ENCODE results near the gene RNF43. TPM values are rescaled to one million over a fixed set of nuclear protein-coding genes. Genes with fewer than 3 reads are reported as not detected.
A peak's percentile ranks its signal among the peaks of the same experiment; 100 is the strongest.
"Not testable (repeated sequence)": the region's sequence is repeated elsewhere in the genome, so short reads cannot be mapped to it uniquely, and the experiment has no call there.

Gene RNF43
- polyA plus RNA-seq, 12 donors: 0.08 to 16.0 (median 0.15) TPM; not detected in 2

- DNase-seq: no peak
Observed at GRCh38 chr17:58410714-58411407, 6.5 kb downstream of the RNF43 start.

GRCh38 chr17:58409432-58409831 lies 7.9 kb downstream of the RNF43 start:
- no peak for DNase-seq

DNA sequence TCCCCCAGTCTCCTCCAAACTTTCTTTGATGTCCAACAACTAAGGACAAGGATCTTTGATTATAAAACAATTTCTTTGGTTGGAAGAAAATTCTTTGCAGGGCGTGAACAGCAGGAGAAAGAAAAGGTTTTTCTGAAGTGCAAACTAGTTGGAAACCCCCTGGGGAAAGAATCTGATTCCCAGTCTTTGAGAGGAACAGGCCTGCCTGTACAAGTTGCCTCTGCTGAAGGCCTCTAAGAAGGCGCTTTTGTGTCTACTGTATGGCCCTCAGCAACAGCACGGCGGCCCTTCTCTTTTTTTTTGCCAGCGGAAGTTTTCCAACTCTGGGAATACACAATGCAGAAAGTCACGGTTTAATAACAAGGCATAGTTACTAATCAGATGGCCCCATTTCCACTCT lies 14.0 kb downstream of the RNF43 start:
- DNase-seq: no peak

- no peak for DNase-seq
Observed at GRCh38 chr17:58402679-58403078, 14.7 kb downstream of the RNF43 start.

GRCh38 chr17:58402047-58402446 lies 15.3 kb downstream of the RNF43 start:
- no peak for DNase-seq

DNA sequence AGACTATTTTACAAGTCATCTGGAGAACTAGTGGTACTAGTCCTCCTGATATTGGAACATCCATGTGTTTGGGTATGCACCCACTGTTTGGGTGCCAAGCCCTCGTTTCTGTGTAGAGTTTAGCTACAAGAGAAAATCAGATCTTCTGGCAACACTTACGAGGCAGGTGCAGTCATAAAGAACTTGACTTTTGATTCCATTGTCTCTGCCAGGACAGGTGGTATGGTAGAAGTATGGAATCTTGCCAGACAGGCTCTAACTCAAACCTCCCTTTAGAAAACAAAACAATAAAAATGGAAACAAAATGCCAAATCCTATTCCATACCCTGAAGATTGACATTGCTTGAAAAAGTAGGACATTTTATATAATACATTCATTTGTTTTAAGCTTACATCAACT lies 16.0 kb downstream of the RNF43 start:
- no peak for DNase-seq

- DNase-seq: no peak
Observed at GRCh38 chr17:58400826-58401225, 16.5 kb downstream of the RNF43 start.

GRCh38 chr17:58399974-58400373 lies 17.4 kb downstream of the RNF43 start:
- DNase-seq: no peak

GRCh38 chr17:58398574-58399266 lies 18.6 kb downstream of the RNF43 start:
- no peak for DNase-seq

DNA sequence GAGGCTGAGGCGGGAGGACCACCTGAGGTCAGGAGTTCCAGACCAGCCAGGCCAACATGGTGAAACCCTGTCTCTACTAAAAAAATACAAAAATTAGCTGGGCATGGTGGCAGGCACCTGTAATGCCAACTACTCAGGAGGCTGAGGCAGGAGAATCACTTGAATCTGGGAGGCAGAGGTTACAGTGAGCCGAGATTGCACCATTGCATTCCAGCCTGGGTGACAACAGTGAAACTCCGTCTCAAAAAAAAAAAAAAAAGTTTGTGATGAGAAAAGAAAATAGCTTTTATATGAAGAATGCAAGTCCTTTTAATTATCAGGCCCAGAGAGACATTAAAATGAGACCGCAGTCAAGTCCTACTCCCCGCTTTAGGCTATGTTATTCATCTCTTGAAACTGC lies 19.9 kb downstream of the RNF43 start:
- not testable (repeated sequence) for DNase-seq

GRCh38 chr17:58396173-58396572 lies 21.2 kb downstream of the RNF43 start:
- no peak for DNase-seq

DNA sequence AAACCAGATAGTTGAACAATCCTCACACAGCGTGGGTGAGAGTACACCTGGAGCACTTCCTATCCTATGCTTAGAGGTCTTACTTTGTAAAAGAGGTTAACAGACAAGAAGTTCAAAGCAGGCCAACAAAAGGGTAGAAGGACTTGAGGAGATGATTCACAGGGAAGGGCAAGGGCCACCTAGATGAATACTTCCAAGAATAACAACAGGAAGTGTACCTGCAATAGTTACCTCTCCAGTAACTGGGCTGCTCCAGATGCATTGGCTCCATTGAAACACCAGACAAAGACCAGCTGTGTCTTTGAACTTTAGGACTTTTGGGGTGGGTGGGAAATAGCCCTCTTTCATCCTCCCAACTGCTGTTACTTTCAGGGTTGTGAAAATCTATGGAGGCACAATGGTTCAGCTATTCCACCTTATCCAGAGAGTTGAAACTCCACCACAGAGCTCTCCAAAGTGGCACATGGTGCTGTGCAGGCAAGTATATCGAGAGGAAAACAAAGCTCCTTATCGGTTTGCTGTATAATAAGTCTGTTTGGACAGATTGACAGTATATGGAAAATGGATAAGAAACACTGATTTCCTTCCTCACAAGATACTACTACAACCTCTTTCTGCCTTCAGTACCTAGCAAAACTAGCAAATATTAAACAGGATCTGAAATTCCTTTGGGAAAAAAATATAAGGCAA lies 22.7 kb downstream of the RNF43 start:
- no peak for DNase-seq

- no peak for DNase-seq
Observed at GRCh38 chr17:58391302-58391984, 25.9 kb downstream of the RNF43 start.

DNA sequence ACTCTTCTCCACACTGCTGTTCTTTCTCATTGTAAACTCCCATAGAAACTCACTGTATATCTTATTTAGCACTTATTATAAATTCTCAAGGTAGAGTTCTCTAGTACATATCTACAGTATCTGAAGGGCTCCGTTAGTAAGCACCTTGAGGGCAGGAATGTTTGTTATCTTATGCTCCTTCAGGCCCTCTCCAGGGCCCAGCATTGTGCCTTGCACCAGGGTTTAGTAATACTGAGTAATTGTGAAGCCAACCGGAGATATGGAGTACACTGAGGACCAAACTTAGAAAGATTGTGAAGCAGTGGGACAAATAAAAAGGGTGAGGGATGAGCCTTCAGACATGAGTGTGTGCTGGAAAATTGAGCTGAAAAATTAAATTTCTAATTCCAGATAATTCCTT lies 26.4 kb downstream of the RNF43 start:
- DNase-seq: no peak

DNA sequence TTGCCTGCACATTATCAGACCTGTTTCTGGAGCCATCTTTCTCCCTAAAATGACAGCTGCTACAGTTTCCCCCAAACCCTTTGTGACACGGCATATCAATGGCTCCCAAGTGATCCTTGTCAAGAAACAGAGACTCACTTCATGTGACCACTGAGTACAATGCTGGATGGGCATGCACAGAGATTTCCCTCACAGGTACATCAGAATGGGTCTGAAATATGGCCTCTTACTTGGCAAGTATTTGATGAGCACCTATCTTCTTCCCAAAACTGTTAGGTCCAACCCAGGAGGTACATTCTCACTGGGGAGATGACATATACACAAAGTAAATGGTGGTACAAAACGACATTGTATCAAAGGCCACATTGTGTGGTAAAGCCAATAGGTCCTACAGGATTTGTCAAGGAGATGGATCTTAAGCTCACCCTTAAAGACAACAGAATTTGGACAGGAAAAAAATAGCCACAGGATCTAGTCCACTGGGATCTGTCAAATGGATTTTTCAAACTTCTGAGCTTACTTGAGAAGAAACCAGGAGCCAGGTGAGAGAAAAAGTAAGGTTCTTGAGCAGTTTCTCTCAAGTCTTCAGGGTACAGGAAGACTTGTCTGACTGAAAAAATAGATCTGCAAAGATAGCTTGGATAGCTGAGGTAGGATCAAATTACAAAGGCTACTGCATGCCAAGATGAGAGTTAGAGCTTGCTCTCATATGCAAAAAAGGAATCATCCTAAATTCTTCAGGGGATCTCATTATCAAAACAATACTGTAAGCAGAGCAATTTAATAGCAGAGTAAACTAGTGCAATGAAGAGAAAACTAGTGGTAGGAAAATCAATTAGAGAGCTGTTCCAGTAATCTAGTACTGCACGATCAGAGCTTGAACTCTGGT lies 28.8 kb downstream of the RNF43 start:
- DNase-seq: no peak

DNA sequence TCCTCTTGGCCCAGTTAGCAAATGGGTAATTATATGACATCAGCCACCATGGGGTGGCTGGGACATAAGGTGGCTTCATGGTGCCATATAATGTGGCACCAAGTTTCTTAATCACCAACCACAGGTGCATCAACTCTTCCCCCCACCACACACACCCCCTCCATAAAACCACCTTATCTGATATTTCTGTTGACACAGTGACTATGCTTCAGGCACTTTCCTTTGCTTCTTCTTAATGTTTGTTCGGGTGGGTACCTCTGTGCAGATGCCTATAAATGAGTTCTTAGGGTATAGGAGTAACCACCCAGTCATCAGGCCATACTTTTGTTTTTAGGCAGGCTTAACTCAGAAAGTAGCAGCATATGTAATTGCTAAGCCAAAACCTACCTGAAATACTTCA lies 29.5 kb downstream of the RNF43 start:
- DNase-seq: no peak

- DNase-seq: no peak
Observed at GRCh38 chr17:58386708-58387107, 30.6 kb downstream of the RNF43 start.

DNA sequence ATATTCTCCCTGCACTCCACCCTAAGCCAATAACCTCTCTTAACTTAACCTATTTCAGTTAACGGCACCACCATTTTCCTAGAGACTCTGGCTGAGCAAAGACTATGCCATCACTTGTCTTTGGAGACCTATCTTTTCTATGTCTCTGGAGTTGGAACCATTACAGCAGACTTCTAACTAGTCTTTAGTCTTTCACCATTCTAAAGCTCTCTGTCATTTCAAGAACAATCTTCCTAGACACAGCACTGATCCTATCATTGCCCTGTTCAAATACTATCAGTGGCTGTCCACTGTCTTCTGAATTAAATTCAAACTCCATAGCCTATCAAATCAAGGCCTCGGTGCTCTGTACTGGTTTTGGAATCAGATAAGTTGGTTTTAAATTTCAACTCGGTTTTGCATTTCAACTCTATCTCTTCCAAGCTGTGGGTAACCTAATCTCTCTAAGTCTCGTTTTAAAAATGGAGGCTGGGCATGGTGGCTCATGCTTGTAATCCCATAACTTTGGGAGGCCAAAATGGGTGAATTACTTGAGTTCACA lies 31.9 kb downstream of the RNF43 start:
- no peak for DNase-seq

- no peak for DNase-seq
Observed at GRCh38 chr17:58384897-58385296, 32.4 kb downstream of the RNF43 start.

DNA sequence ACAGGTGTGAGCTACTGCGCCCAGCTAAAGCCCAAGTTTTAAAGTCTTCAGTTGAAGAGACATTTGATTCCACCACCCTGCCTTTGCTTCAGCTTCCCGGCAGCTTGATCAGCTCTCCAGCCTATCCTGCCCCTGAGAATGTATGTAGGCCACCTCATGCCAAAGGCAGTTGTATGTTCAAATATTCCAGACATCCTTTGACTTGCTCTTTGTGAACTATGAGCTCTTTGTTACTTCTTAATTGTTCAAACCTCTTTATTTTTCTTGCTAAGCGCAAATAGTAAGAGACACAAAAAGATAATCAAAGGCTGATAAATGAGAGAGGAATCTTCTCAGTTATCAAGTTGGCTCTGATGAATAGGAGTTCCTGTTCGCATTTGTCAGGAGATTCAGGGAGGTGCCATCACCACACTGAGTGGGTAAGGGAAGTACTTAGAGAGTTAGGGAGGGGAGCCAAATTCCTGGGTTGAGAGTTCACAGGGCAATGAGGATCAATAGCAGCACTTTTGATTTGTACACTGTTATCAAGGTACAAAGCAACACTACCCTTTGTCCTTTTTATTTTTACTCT lies 33.4 kb downstream of the RNF43 start:
- no peak for DNase-seq

- peak; percentile 15 for DNase-seq
Observed at GRCh38 chr17:58382872-58383242, 34.5 kb downstream of the RNF43 start.
